ENCODE results near the gene MACROD2. TPM values are rescaled to one million over a fixed set of nuclear protein-coding genes. Genes with fewer than 3 reads are reported as not detected.

MACROD2 gene
- total and polyA plus RNA-seq, 7 donors: 0.20 to 4.8 (median 0.87) TPM

GRCh38 chr20:15380770-15381169 is 1385.5 kb downstream of the MACROD2 start:
- ATAC-seq (no peak), DNase-seq (no peak)
- Histone ChIP-seq H3K4me3 (no peak overlapping the region), H3K27ac (no peak overlapping the region), H3K27me3 (ENCODE audit: insufficient read depth in 3 of 3, low read length in 2 of 3) (peaks cover 0 to 2% (median 0%) of the 10 kb centered on the region in 3 donors), H3K36me3 (ENCODE audit: insufficient read depth in 1 of 2, low read depth in 1 of 2) (no peaks in the 10 kb centered on the region), H3K4me1 (no peaks in the 10 kb centered on the region), H3K9me3 (no peaks in the 10 kb centered on the region)
- 80 to 87% (median 83%) methylated on average over 1 of the region's 1 CpG for WGBS, 3 donors
- intact Hi-C loops (cut with DNase I): no loop called here
- no peak for TF ChIP-seq CTCF (IDR thresholded peaks at IDR 0.05)

- Histone ChIP-seq H3K27me3 (ENCODE audit: insufficient read depth in 3 of 3, low read length in 2 of 3) (peaks cover 0 to 2% (median 0%) of the 10 kb centered on the region in 3 donors), H3K4me1 (no peaks in the 10 kb centered on the region), H3K9me3 (no peaks in the 10 kb centered on the region), H3K4me3 (no peak overlapping the region), H3K27ac (no peak overlapping the region), H3K36me3 (ENCODE audit: insufficient read depth in 1 of 2, low read depth in 1 of 2) (no peaks in the 10 kb centered on the region)
- intact Hi-C loops (cut with DNase I): no loop called here
- DNase-seq (no peak), ATAC-seq (no peak)
- TF ChIP-seq CTCF (IDR thresholded peaks at IDR 0.05): no peak
These were observed 1391.9 kb downstream of the MACROD2 start for GRCh38 chr20:15387228-15387627.

GRCh38 chr20:15395457-15395856 is 1400.1 kb downstream of the MACROD2 start:
- Histone ChIP-seq H3K4me1 (no peaks in the 10 kb centered on the region), H3K27ac (no peak overlapping the region), H3K4me3 (no peak overlapping the region), H3K36me3 (ENCODE audit: insufficient read depth in 1 of 2, low read depth in 1 of 2) (no peaks in the 10 kb centered on the region), H3K9me3 (no peaks in the 10 kb centered on the region), H3K27me3 (ENCODE audit: insufficient read depth in 3 of 3, low read length in 2 of 3) (no peaks in the 10 kb centered on the region)
- WGBS, 3 donors: 75 to 87% (median 83%) methylated on average over 3 of the region's 3 CpGs
- TF ChIP-seq CTCF (IDR thresholded peaks at IDR 0.05): no peak
- DNase-seq: no peak
- ATAC-seq: no peak
- intact Hi-C loops (cut with DNase I): no loop called here

- no peak for TF ChIP-seq CTCF (IDR thresholded peaks at IDR 0.05)
- 90 to 93% (median 92%) methylated on average over 2 of the region's 2 CpGs for WGBS, 3 donors
- H3K27me3 ChIP-seq (ENCODE audit: insufficient read depth in 3 of 3, low read length in 2 of 3): no peaks in the 10 kb centered on the region
- H3K27ac ChIP-seq: no peak overlapping the region
- intact Hi-C loops (cut with DNase I): no loop called here
- ATAC-seq: no peak
- H3K9me3 ChIP-seq: no peaks in the 10 kb centered on the region
- no peak overlapping the region for H3K4me3 ChIP-seq
- no peaks in the 10 kb centered on the region for H3K4me1 ChIP-seq
- no peak for DNase-seq
- no peaks in the 10 kb centered on the region for H3K36me3 ChIP-seq (ENCODE audit: insufficient read depth in 1 of 2, low read depth in 1 of 2)
These were observed 1400.7 kb downstream of the MACROD2 start for GRCh38 chr20:15396026-15396425.

- 43 to 60% (median 49%) methylated on average over 3 of the region's 3 CpGs for WGBS, 3 donors
- Histone ChIP-seq H3K36me3 (ENCODE audit: insufficient read depth in 1 of 2, low read depth in 1 of 2) (no peaks in the 10 kb centered on the region), H3K27me3 (ENCODE audit: insufficient read depth in 3 of 3, low read length in 2 of 3) (no peaks in the 10 kb centered on the region), H3K27ac (no peak overlapping the region), H3K4me3 (no peak overlapping the region), H3K9me3 (no peaks in the 10 kb centered on the region), H3K4me1 (no peaks in the 10 kb centered on the region)
- DNase-seq: no peak
- ATAC-seq: no peak
- intact Hi-C loops (cut with DNase I): no loop called here
- TF ChIP-seq CTCF (IDR thresholded peaks at IDR 0.05): no peak
These were observed 1401.6 kb downstream of the MACROD2 start for GRCh38 chr20:15396900-15397299.

Measured in psoas muscle (tissue), 8 donors.